Measurements from ENCODE around the gene PLCG2.

DNA sequence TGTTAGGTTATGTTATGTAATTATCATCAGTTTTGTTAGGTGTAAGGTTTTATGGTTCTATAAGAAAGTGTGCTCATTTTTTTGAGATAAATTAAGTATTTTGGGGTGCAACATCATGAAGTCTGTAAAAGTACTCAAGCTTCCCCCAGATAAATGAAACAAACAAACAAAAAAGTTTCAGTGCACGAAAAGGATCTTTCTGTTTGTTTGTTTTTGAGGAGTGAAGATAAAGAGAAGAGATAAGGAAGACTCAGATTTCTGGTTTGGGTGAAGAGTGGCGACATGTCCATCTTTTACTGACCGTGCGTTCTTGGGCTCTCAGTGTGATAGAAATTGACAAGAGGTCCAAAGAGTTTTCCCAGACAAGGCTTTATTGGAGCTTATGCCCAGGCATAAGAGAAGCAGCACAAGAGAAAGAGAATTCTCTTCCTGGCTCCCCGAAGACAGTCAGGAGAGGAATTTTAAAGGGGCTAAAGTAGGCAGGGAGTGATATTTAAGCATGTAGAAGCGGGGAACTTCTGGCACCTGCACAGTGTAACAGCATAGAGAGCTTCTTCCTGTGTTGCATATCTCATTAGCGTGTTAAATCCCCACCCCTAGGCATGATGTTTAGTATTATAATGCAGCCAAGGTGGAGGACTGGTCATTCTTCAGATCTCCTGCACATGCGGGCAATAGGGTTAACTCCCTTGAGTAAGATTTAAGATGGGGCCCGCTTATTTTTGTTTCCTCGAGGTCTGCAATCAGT is 71.3 kb downstream of the PLCG2 start:
- TF ChIP-seq EZH2 (IDR thresholded peaks at IDR 0.05; ENCODE audit: insufficient read depth, poor library complexity, severe bottlenecking) (no peak), EZH2phosphoT487 (IDR thresholded peaks at IDR 0.05; ENCODE audit: insufficient read depth, low read depth) (no peak)

Measured in GM23248 (cell line).